Measurements from ENCODE around the gene PLPPR1. TPM values are rescaled to one million over a fixed set of nuclear protein-coding genes. Genes with fewer than 3 reads are reported as not detected.

PLPPR1 gene
- total and polyA plus RNA-seq, 2 of the 13 experiments (the other 11 are each of a cell fraction or from before 2014, with no cell fraction given): 16.0 to 84.7 TPM

DNA sequence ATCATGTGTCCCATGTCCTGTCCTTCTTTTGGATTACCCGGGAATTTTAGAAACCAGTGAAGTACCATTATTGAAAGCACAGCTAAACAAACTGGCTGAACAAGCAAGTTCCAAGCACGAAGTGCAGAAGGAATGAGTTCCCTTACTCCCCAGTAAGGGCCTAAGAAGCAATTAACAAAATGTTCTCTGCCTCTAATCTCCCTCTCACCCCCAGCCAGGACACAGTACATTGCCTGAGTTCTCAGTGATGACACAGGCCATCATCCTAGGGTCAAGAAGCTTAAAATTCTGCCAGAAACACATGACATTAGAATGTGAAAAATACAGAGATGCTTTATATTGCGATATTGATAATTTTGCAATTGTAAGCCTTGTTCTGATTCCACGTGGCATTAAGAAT lies 118.0 kb downstream of the PLPPR1 start:
- CTCF ChIA-PET (ENCODE audit: low intra/inter-chr PET ratio, low total read pairs): no interaction called here
- DNase-seq (ENCODE audit: low spot score): no peak
- Histone ChIP-seq H3K4me3 (replicated peaks in 1 of 3; ENCODE audit: insufficient read depth in 1 of 3, low read depth in 2 of 3, low read length in 3 of 3) (no peak overlapping the region), H4K20me1 (ENCODE audit: insufficient read depth, low read length) (no peaks in the 10 kb centered on the region), H3K4me2 (ENCODE audit: low read depth, low read length) (no peak overlapping the region), H2AFZ (ENCODE audit: low read length) (no peak overlapping the region), H3K27ac (ENCODE audit: extremely low read length, insufficient read depth, low read length) (no peak overlapping the region), H3K36me3 (replicated peaks in 1 of 2; ENCODE audit: control insufficient read depth in 1 of 2, insufficient read depth in 2 of 2, low read length in 2 of 2) (no peaks in the 10 kb centered on the region), H3K9ac (ENCODE audit: insufficient read depth, low read depth, low read length) (no peak overlapping the region), H3K4me1 (ENCODE audit: insufficient read depth, low read length) (no peaks in the 10 kb centered on the region), H3K9me3 (ENCODE audit: low read length) (peaks cover 8% of the 10 kb centered on the region; the same call in 1 of the 2 replicates), H3K27me3 (ENCODE audit: control insufficient read depth in 1 of 2, insufficient read depth in 2 of 2, low read length in 2 of 2) (no peaks in the 10 kb centered on the region), H3K79me2 (ENCODE audit: insufficient read depth, low read length) (no peaks in the 10 kb centered on the region)
- BruUV-seq (replicated peaks): no TSS peak
- 69% methylated on average over 4 of the region's 4 CpGs for WGBS (ENCODE audit: low lambda C conversion rate)
- TF ChIP-seq YEATS2 (CRISPR knock-in tag; IDR thresholded peaks at IDR 0.05; ENCODE audit: borderline replicate concordance) (no peak), STAG1 (CRISPR knock-in tag; IDR thresholded peaks at IDR 0.05) (no peak), ZNF124 (CRISPR knock-in tag; IDR thresholded peaks at IDR 0.05) (no peak), THAP9 (CRISPR knock-in tag; IDR thresholded peaks at IDR 0.05; ENCODE audit: borderline replicate concordance) (no peak), NPAS2 (CRISPR knock-in tag; IDR thresholded peaks at IDR 0.05; ENCODE audit: borderline replicate concordance) (no peak), CC2D1A (CRISPR knock-in tag; IDR thresholded peaks at IDR 0.05) (no peak), ZZZ3 (CRISPR knock-in tag; IDR thresholded peaks at IDR 0.05; ENCODE audit: borderline replicate concordance) (no peak), GATA4 (IDR thresholded peaks at IDR 0.05; ENCODE audit: borderline replicate concordance, low read depth) (no peak), ZNF660 (CRISPR knock-in tag; IDR thresholded peaks at IDR 0.05; ENCODE audit: borderline replicate concordance, low read depth) (no peak)
- in situ Hi-C loops (cut with HindIII; ENCODE audit: extremely low pct_ligation_motif_present, low pct_unique_long_range_greater_than_20kb): no loop called here
- no peak for ATAC-seq
- no peak for FAIRE-seq
- POLR2A ChIA-PET: no interaction called here
- intact Hi-C loops (cut with micrococcal nuclease; ENCODE audit: unreplicated experiment): no loop called here
